Globus pallidus (tissue), 1 donor: ENCODE results near the gene HPCAL1.

Source experiments
- DNase-seq: peaks from one replicate; pipeline ENCODE4 v3.0.0-alpha.2; 2015; ENCODE audit warnings: low spot score

HPCAL1 gene

GRCh38 chr2:10407841-10408648 is 105.3 kb downstream of the HPCAL1 start:
- no peak for DNase-seq

DNA sequence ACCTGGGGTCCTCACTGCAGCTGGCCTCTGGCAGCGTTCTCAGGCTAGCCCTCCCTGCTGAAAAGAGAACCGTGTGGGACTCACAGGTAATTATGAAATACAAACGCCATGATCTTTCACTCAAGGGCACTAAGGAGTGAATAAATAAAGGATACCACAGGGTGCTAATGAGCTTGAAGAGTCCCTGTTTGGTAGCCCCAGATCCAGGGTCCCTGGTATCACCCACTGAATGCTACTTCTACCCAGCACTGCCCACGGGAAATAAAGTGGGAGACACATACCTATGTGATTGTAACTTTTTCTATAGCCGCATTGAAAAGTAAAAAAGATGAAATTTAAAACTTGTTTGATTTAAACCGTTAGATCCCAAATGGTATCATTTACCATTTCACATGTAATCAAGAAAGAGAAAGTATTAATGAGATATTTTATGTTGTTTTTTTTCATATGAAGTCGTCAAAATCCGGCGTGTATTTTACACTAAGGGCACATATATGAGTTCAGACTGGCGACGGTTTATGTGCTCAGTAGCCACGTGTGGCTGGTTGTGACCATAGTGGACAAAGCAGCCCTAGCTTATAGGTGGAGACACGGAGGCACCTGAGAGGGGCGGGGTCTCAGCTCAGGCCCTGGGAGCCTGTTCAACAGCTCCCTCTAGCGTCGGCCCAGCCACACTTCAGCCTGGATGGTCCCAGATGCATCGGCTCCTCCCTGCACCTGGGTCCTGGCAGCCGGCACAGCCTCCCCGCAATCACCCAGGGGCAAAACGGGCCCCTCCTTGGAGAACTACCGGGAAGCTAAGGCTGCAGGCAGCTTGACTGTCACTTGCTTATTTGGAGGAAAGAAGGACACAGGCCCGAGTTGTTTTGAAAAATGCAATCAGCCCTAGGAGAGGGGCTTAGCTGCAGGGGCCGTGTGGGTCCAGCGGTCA is 106.2 kb downstream of the HPCAL1 start:
- peak; percentile 60 for DNase-seq

GRCh38 chr2:10410001-10410822 is 107.5 kb downstream of the HPCAL1 start:
- no peak for DNase-seq

DNA sequence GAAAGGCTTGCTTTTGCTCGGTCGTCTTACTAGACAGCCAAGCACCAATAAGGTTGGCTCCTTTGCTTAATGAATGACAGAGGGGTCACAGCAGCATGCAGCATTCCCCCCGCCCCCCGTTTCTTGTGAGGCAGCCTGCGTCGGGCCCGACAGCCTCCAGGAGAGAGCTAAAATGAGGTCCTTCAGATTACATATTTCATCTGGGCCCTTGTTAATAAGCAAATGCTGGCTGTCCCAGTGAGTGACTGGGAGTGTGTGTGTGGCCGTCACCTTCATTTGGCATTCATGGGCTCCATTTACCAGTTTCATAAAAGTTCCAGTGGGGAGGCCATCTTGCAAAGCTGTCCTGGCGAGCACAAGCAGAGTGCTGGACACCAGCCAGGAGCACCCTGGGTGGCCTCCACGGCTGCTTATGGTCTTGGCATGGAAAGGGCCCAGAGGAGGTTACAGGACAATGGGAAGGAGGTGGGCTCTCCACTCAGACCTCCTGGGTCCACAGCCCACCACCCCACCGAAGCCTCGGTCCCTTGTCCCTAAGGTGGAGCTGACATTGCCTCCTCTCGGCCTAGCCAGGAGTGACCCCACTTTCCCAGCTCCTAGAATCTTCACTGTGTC is 108.2 kb downstream of the HPCAL1 start:
- no peak for DNase-seq

GRCh38 chr2:10411557-10411956 is 108.9 kb downstream of the HPCAL1 start:
- DNase-seq: no peak

GRCh38 chr2:10412380-10412779 is 109.7 kb downstream of the HPCAL1 start:
- no peak for DNase-seq

DNA sequence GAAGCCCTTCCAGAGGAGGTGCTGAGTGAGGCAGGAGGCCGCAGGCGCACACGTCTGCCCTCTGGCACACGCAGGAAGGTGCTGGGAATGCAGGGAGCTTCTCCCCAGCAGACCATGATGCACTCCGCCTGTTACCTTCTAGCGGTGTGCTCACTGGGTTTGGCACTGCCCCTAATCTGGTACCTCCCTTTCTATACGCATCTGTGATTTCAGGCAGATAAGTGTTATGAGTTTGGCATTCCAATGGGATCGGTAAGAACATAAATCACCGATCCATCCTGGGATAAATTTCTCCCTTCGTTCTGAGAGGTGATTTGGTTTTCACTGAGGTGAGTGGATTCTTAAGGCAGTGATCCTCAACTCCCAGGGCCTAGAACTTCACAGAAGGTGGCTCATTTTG is 110.8 kb downstream of the HPCAL1 start:
- no peak for DNase-seq

GRCh38 chr2:10413991-10414451 is 111.3 kb downstream of the HPCAL1 start:
- DNase-seq: no peak

GRCh38 chr2:10414591-10414990 is 111.9 kb downstream of the HPCAL1 start:
- no peak for DNase-seq

- no peak for DNase-seq
Measured at GRCh38 chr2:10415048-10415447, 112.3 kb downstream of the HPCAL1 start.

DNA sequence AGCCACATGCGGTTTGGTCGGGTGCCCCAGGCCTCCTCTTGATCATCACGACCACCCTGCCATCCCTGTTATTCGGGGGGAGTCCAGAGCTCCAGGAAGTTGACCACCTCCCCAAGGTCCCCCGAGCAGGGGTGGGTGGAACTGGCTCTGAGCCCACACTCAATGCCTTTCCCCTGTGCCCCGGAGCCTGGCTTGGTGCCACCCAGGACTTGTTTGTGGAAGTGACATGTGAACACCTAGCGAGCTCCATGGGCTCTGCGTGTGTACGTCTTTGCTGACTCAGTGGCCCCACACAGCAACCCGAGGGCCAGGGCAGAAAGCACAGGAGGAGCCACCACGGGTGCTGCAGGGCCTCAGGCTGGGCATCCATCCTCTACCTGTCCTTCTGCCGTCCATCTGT is 112.9 kb downstream of the HPCAL1 start:
- no peak for DNase-seq

DNA sequence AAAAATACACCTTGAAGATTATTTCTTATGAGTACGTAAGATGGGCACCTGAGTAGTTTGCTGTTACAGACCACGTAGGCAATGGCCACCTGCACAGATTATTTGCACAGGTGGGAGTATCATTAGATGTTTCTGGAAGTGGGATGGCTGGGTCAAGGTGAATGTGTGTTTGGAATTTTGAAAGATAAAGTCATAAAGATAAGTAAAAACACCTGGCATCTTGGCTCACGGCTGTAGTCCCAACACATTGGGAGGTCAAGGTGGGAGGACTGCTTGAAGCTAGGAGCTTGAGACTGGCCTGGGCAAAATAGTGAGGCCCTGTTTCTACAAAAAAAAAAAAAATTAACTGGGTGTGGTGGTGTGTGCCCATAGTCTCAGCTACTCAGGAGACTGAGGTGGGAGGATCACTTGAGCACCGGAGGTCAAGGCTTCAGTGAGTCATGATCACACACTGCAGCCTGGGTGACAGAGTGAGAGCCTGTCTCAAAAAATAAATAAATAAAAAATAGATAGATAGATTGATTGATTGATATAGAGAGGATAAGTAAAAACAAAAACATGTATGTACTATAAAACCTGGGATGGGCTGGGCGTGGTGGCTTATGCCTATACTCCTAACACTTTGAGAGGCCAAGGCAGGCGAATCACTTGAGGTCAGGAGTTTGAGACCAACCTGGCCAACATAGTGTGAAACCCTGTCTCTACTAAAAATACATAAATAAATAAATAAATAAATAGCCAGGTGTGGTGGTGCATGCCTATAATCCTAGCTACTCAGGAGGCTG is 115.0 kb downstream of the HPCAL1 start:
- DNase-seq: no peak

- DNase-seq: no peak
Measured at GRCh38 chr2:10419553-10420257, 117.0 kb downstream of the HPCAL1 start.

DNA sequence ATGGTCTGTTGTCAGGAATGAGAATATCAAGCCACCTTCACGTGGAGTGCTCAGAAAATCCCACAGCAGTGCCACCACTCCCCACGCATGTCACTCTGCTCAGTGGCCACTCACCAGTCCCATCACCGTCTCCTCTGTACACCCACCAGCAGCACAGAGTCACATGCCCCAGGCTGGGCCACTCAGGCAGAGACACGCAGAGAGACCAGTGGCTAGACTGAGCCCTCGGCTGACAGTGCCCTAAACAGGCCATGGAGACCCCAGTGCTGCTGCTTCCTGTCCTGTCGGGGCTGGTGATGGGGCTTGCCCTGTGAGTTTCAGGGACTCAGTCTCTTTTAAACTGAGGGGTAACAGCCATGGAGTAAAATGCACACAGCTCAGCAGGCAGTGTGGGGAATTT is 119.5 kb downstream of the HPCAL1 start:
- DNase-seq: no peak

- no peak for DNase-seq
Measured at GRCh38 chr2:10422732-10423399, 120.2 kb downstream of the HPCAL1 start.

GRCh38 chr2:10423400-10423774 is 120.7 kb downstream of the HPCAL1 start:
- no peak for DNase-seq

DNA sequence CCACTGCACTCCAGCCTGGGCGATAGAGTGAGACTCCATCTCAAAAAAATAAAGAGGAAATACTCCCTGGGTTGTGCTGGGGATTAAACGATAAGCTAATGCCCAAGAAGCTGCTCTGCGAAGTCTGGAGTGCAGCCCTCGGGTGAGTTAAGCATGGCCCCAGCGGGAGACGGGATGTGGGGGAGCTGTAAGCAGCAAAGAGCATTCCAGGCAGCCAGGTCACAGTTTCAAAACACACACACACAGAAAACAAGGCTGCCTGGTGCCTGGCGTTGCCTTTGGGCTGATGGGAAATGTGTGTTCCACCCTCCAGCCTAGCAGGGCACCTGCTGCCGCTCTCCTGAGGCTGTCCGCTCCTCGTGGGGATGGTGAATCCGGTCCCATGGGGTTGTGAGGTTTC is 121.3 kb downstream of the HPCAL1 start:
- no peak for DNase-seq

- DNase-seq: no peak
Measured at GRCh38 chr2:10424916-10425505, 122.3 kb downstream of the HPCAL1 start.

GRCh38 chr2:10425699-10426098 is 123.0 kb downstream of the HPCAL1 start:
- no peak for DNase-seq
